IMR-90 (cell line): ENCODE results near the gene FRMD1. TPM values are rescaled to one million over a fixed set of nuclear protein-coding genes. Genes with fewer than 3 reads are reported as not detected.

Experiments used
- ATAC-seq: fragments of 200-7000 bp; cut with Tn5 transposase; 2 replicates; pipeline ENCODE4 v1.9.1; 2020; ENCODE audit warnings: low read depth, mild to moderate bottlenecking, moderate library complexity
- BruUV-seq: library from RNA; stranded (reverse); fragments of 400-500 nt; replicated peaks from 2 replicates; lab custom pipeline; 2021; lab: Mats Ljungman, UMichigan
- CTCF ChIA-PET: fragments of 300-600 bp; formaldehyde crosslinking; extraction: SDS; loops from one replicate; lab custom pipeline; 2021; ENCODE audit warnings: antibody characterized with exemption; lab: Yijun Ruan, JAX
- POLR2A ChIA-PET: fragments of 300-600 bp; sonication (Branson Sonifier 250); formaldehyde crosslinking; loops from one replicate; lab custom pipeline; 2022; ENCODE audit warnings: antibody characterized with exemption; ENCODE audit not compliant: unreplicated experiment; lab: Charles Lee
- DNase-seq: peaks from one replicate; pipeline ENCODE4 v3.0.0; 2013
- H2AFZ ChIP-seq: replicated peaks from 2 replicates; pipeline ENCODE3; 2013; ENCODE audit warnings: low read length, mild to moderate bottlenecking; ENCODE audit not compliant: poor library complexity
- H2AK5ac ChIP-seq: 2 replicates; pipeline ENCODE4 v1.6.1; 2013; ENCODE audit warnings: low read depth, low read length, inconsistent platforms
- H2AK9ac ChIP-seq: replicated peaks from 2 replicates; pipeline ENCODE3; 2013; ENCODE audit warnings: mild to moderate bottlenecking, low read depth, low read length, moderate library complexity; ENCODE audit not compliant: poor library complexity
- H2BK120ac ChIP-seq: 2 replicates; pipeline ENCODE4 v1.6.1; 2013; ENCODE audit warnings: low read depth, low read length, inconsistent platforms
- H2BK15ac ChIP-seq: 3 replicates; pipeline ENCODE4 v1.6.1; 2013; ENCODE audit warnings: low read depth, low read length, inconsistent platforms
- H2BK20ac ChIP-seq: 2 replicates; pipeline ENCODE4 v1.6.1; 2013; ENCODE audit warnings: low read depth, mild to moderate bottlenecking, inconsistent platforms, low read length, moderate library complexity
- H2BK5ac ChIP-seq: 2 replicates; pipeline ENCODE4 v1.6.1; 2013; ENCODE audit warnings: mild to moderate bottlenecking, low read depth, low read length, inconsistent platforms; ENCODE audit not compliant: poor library complexity, severe bottlenecking
- H3K14ac ChIP-seq: replicated peaks from 2 replicates; pipeline ENCODE4 v1.6.1; 2013; ENCODE audit warnings: low read depth, low read length, inconsistent platforms
- H3K18ac ChIP-seq: 2 replicates; pipeline ENCODE4 v1.6.1; 2013; ENCODE audit warnings: low read depth, low read length, control low read depth
- H3K23ac ChIP-seq: 2 replicates; pipeline ENCODE4 v1.6.1; 2013; ENCODE audit warnings: low read depth, low read length, inconsistent platforms
- H3K27ac ChIP-seq: 2 replicates; pipeline ENCODE4 v1.5.1; 2013; ENCODE audit warnings: mild to moderate bottlenecking, control low read depth, low read length; ENCODE audit not compliant: insufficient read depth
- H3K27me3 ChIP-seq: 2 replicates; pipeline ENCODE4 v1.6.1; 2013; ENCODE audit warnings: low read length; ENCODE audit not compliant: control insufficient read depth, insufficient read depth
- H3K36me3 ChIP-seq: 2 replicates; pipeline ENCODE4 v1.6.1; 2013; ENCODE audit warnings: low read length, mixed read lengths; ENCODE audit not compliant: control insufficient read depth, insufficient read depth
- H3K4ac ChIP-seq: 2 replicates; pipeline ENCODE4 v1.6.1; 2013; ENCODE audit warnings: low read depth, low read length, inconsistent platforms
- H3K4me1 ChIP-seq: 2 replicates; pipeline ENCODE4 v1.6.1; 2013; ENCODE audit warnings: low read length, mixed read lengths; ENCODE audit not compliant: control insufficient read depth, insufficient read depth
- H3K4me2 ChIP-seq: 2 replicates; pipeline ENCODE4 v1.6.1; 2013; ENCODE audit warnings: low read depth, mild to moderate bottlenecking, control low read depth, low read length, moderate library complexity
- H3K4me3 ChIP-seq: 2 replicates; pipeline ENCODE4 v1.5.1; 2013; ENCODE audit warnings: low read depth, mild to moderate bottlenecking, control low read depth, low read length, moderate library complexity; ENCODE audit not compliant: insufficient read depth
- H3K56ac ChIP-seq: 2 replicates; pipeline ENCODE4 v1.6.1; 2013; ENCODE audit warnings: low read length, inconsistent platforms; ENCODE audit not compliant: insufficient read depth; ENCODE audit errors: extremely low read depth
- H3K79me1 ChIP-seq, 2 experiments: 2 replicates each; pipeline ENCODE4 v1.6.1; 2013; ENCODE audit warnings: low read length in 2 of 2, inconsistent platforms in 1 of 2, low read depth in 1 of 2
- H3K9ac ChIP-seq: 2 replicates; pipeline ENCODE4 v1.6.1; 2013; ENCODE audit warnings: low read depth, low read length, control low read depth
- H3K9me1 ChIP-seq: 2 replicates; pipeline ENCODE4 v1.6.1; 2013; ENCODE audit warnings: low read length, inconsistent platforms; ENCODE audit not compliant: insufficient read depth
- H3K9me3 ChIP-seq: 2 replicates; pipeline ENCODE4 v1.6.1; 2013; ENCODE audit warnings: low read length; ENCODE audit not compliant: control insufficient read depth, insufficient read depth
- H4K20me1 ChIP-seq: 2 replicates; pipeline ENCODE4 v1.6.1; 2013; ENCODE audit warnings: low read length, inconsistent platforms; ENCODE audit not compliant: insufficient read depth
- H4K5ac ChIP-seq: 2 replicates; pipeline ENCODE4 v1.6.1; 2013; ENCODE audit warnings: mild to moderate bottlenecking, low read depth, low read length, control low read depth
- H4K8ac ChIP-seq, 2 experiments: 2 replicates each; pipeline ENCODE4 v1.6.1; 2013; ENCODE audit warnings: low read depth in 2 of 2, low read length in 2 of 2, control low read depth in 1 of 2, inconsistent platforms in 1 of 2
- H4K91ac ChIP-seq: 2 replicates; pipeline ENCODE4 v1.6.1; 2013; ENCODE audit warnings: low read depth, low read length, inconsistent platforms; ENCODE audit not compliant: insufficient read depth
- BHLHE40 ChIP-seq: fragments of 150-350 bp; IDR thresholded peaks from 2 replicates; pipeline ENCODE4 v1.6.1; 2016; ENCODE audit warnings: mild to moderate bottlenecking, low read depth, low read length
- CEBPB ChIP-seq: IDR thresholded peaks from 2 replicates; pipeline ENCODE4 v1.6.1; 2012; ENCODE audit warnings: low read depth, low read length, improper control_type of control experiment
- CHD1 ChIP-seq: IDR thresholded peaks from 2 replicates; pipeline ENCODE4 v1.6.1; 2012; ENCODE audit warnings: low read depth, low read length, improper control_type of control experiment
- FOS ChIP-seq: fragments of 150-350 bp; IDR thresholded peaks from 2 replicates; pipeline ENCODE4 v1.6.1; 2016; ENCODE audit warnings: low read depth, low read length
- MAFK ChIP-seq: IDR thresholded peaks from 2 replicates; pipeline ENCODE4 v1.6.1; 2012; ENCODE audit warnings: low read depth, low read length, improper control_type of control experiment
- MAZ ChIP-seq: IDR thresholded peaks from 2 replicates; pipeline ENCODE4 v1.6.1; 2012; ENCODE audit warnings: low read depth, mild to moderate bottlenecking, low read length, improper control_type of control experiment, moderate library complexity, borderline replicate concordance
- MXI1 ChIP-seq: IDR thresholded peaks from 2 replicates; pipeline ENCODE4 v1.6.1; 2012; ENCODE audit warnings: low read depth, mild to moderate bottlenecking, low read length, moderate library complexity, borderline replicate concordance
- NFE2L2 ChIP-seq: fragments of 150-350 bp; IDR thresholded peaks from 2 replicates; pipeline ENCODE4 v1.6.1; 2016; ENCODE audit warnings: low read depth, mild to moderate bottlenecking, low read length
- POLR2A ChIP-seq: IDR thresholded peaks from 2 replicates; pipeline ENCODE4 v1.6.1; 2012; ENCODE audit warnings: mild to moderate bottlenecking, low read depth, low read length
- RAD21 ChIP-seq: IDR thresholded peaks from 2 replicates; pipeline ENCODE4 v1.6.1; 2012; ENCODE audit warnings: low read length, improper control_type of control experiment
- RCOR1 ChIP-seq: IDR thresholded peaks from 2 replicates; pipeline ENCODE4 v1.6.1; 2012; ENCODE audit warnings: mild to moderate bottlenecking, low read length, improper control_type of control experiment; ENCODE audit not compliant: insufficient replicate concordance
- RFX5 ChIP-seq: IDR thresholded peaks from 2 replicates; pipeline ENCODE4 v1.8.0; 2012; ENCODE audit warnings: low read depth, mild to moderate bottlenecking, low read length, moderate library complexity
- SMC3 ChIP-seq: fragments of 150-350 bp; IDR thresholded peaks from 2 replicates; pipeline ENCODE4 v1.6.1; 2016; ENCODE audit warnings: low read depth, mild to moderate bottlenecking, antibody characterized with exemption, low read length, moderate library complexity
- WGBS, 2 experiments: methylation state at CpG; one replicate each; pipeline versions ENCODE4 v1.1.5 to v1.1.7; 2013; ENCODE audit warnings: missing lambda C conversion rate in 2 of 2; ENCODE audit not compliant: insufficient read length in 1 of 2; ENCODE audit errors: extremely low coverage in 2 of 2; 5-methylcytosine and 5-hydroxymethylcytosine counted together
- dilution Hi-C: fragments of 300-500 bp; cut with HindIII; formaldehyde crosslinking; loops from one replicate; pipeline ENCODE4 v1.14.3; 2018; ENCODE audit warnings: low sequenced_read_pairs; ENCODE audit not compliant: unreplicated experiment
- in situ Hi-C: fragments of 300-500 bp; cut with MboI; formaldehyde crosslinking; loops from 3 replicates; pipeline ENCODE4 v1.14.3; 2019; ENCODE audit warnings: low sequenced_read_pairs, inconsistent platforms, mixed read lengths
- intact Hi-C: fragments of 100-400 bp; cut with micrococcal nuclease; formaldehyde crosslinking; loops from 2 replicates; pipeline ENCODE4 v1.10.0; 2022
- polyA plus RNA-seq, 3 experiments: library from polyadenylated mRNA; depleted of rRNA; stranded (reverse); fragments of >200 nt; gene quantifications; 2 replicates each; pipeline ENCODE4 v1.2.3, GENCODE V29; 2012; ENCODE audit warnings: low replicate concordance in 1 of 3
- total RNA-seq: library from RNA; depleted of rRNA; stranded (reverse); fragments of >200 nt; gene quantifications from 2 replicates; pipeline ENCODE4 v1.2.3, GENCODE V29; 2012
- TF ChIP-seq, protein P1 (sequence below): conservative IDR thresholded peaks from 2 replicates; pipeline ENCODE4 v1.5.1; 2012; ENCODE audit warnings: mild to moderate bottlenecking, low read depth, low read length, improper control_type of control experiment
- TF ChIP-seq, protein P2 (sequence below): fragments of 150-350 bp; IDR thresholded peaks from 2 replicates; pipeline ENCODE4 v1.6.1; 2016; ENCODE audit warnings: low read depth, mild to moderate bottlenecking, low read length, moderate library complexity, borderline replicate concordance

The FRMD1 gene
- total and polyA plus RNA-seq, 2 of the 4 experiments (the other 2 are of a cell fraction) = not detected

DNA sequence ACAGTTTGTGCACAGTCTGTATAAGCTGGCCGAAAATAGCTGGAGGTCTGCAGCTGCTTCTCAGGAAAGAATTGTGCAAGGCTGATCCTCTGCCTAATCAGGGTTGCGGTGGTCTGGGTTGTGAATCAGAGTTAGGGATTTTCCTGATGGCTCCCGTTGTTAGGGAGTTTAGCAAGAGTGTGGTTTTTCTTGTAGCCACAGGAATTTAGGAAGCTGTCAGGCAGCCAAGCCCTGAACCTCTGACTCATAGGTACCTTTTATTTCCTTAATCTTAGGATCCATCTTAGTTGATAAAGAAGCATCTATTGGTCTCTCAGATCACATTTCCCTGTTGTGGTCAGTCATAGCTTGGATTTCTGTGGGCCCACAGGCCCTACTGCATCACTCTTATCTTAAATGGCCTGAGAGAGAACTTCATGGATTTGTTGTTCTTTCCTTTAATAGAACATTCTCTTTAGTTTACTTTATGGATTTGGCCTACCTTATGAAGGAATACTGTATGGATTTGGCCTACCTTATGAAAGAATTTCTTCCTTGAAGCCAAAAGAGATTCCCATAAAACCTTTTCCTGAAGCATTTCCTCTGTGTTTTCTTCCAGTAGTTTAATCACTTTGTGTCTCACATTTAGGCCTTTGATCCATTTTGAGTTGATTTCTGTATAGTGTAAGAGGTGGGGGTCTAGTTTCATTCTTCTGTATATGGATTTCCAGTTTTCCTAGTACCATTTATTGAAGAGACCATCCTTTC is 71.2 kb downstream of the FRMD1 start:
- ATAC-seq (peak; percentile 97), DNase-seq (peak; percentile 99)
- no peak overlapping the region for H3K27ac ChIP-seq
- no peak overlapping the region for H4K5ac ChIP-seq
- peak overlapping the region; percentile 66 for H2BK5ac ChIP-seq
- no peak overlapping the region for H2AK9ac ChIP-seq
- H2AFZ ChIP-seq = no peak overlapping the region
- H3K9ac ChIP-seq = no peak overlapping the region
- dilution Hi-C loops = no loop called here
- CTCF ChIA-PET = no interaction called here
- in situ Hi-C loops = no loop called here
- H3K4me3 ChIP-seq = no peak overlapping the region
- no peak overlapping the region for H3K23ac ChIP-seq
- peaks cover 5% of the 10 kb centered on the region for H3K27me3 ChIP-seq
- no peak overlapping the region for H3K56ac ChIP-seq
- no peak overlapping the region for H3K4ac ChIP-seq
- no peak overlapping the region for H3K4me2 ChIP-seq
- no CpG with 5 or more reads among the region's 3 CpGs for WGBS, 2 experiments
- H3K9me3 ChIP-seq = peaks cover 10% of the 10 kb centered on the region
- no peak overlapping the region for H3K18ac ChIP-seq
- BruUV-seq = no TSS peak
- 0 out of 2 replicates have a peak, but pooled peaks cover 3% of the 10 kb centered on the region for H3K9me1 ChIP-seq
- no peaks in the 10 kb centered on the region for H3K79me1 ChIP-seq
- no peak overlapping the region for H2AK5ac ChIP-seq
- POLR2A ChIA-PET = no interaction called here
- H3K14ac ChIP-seq = no peak overlapping the region
- H4K20me1 ChIP-seq = no peaks in the 10 kb centered on the region
- H2BK20ac ChIP-seq = no peak overlapping the region; the same call in 1 of the 2 replicates
- H4K91ac ChIP-seq = no peak overlapping the region
- no peaks in the 10 kb centered on the region for H3K4me1 ChIP-seq
- H4K8ac ChIP-seq = no peak overlapping the region
- intact Hi-C loops = loop anchor here (2.0 kb wide), 1 partner anchor 81 kb away; no protein-coding TSS in a partner anchor
- no peak overlapping the region for H2BK15ac ChIP-seq
- no peak overlapping the region for H2BK120ac ChIP-seq
- no peaks in the 10 kb centered on the region for H3K36me3 ChIP-seq
- peak; percentile 87 for TF ChIP-seq RFX5
- no peak for TF ChIP-seq MXI1
- no peak for TF ChIP-seq CHD1
- peak; percentile 99 for TF ChIP-seq CEBPB
- TF ChIP-seq MAZ = 0 out of 2 replicates have a peak, but pooled peaks have one; percentile 9
- TF ChIP-seq BHLHE40 = peak; percentile 32; the same call in 1 of the 2 replicates
- peak; percentile 71 for TF ChIP-seq RCOR1
- no peak for TF ChIP-seq NFE2L2
- no peak for TF ChIP-seq SMC3
- TF ChIP-seq, protein P1, sequence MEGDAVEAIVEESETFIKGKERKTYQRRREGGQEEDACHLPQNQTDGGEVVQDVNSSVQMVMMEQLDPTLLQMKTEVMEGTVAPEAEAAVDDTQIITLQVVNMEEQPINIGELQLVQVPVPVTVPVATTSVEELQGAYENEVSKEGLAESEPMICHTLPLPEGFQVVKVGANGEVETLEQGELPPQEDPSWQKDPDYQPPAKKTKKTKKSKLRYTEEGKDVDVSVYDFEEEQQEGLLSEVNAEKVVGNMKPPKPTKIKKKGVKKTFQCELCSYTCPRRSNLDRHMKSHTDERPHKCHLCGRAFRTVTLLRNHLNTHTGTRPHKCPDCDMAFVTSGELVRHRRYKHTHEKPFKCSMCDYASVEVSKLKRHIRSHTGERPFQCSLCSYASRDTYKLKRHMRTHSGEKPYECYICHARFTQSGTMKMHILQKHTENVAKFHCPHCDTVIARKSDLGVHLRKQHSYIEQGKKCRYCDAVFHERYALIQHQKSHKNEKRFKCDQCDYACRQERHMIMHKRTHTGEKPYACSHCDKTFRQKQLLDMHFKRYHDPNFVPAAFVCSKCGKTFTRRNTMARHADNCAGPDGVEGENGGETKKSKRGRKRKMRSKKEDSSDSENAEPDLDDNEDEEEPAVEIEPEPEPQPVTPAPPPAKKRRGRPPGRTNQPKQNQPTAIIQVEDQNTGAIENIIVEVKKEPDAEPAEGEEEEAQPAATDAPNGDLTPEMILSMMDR = no peak
- no peak for TF ChIP-seq POLR2A
- TF ChIP-seq MAFK = 0 out of 2 replicates have a peak, but pooled peaks have one; percentile 15
- TF ChIP-seq FOS = peak; percentile 95
- TF ChIP-seq, protein P2, sequence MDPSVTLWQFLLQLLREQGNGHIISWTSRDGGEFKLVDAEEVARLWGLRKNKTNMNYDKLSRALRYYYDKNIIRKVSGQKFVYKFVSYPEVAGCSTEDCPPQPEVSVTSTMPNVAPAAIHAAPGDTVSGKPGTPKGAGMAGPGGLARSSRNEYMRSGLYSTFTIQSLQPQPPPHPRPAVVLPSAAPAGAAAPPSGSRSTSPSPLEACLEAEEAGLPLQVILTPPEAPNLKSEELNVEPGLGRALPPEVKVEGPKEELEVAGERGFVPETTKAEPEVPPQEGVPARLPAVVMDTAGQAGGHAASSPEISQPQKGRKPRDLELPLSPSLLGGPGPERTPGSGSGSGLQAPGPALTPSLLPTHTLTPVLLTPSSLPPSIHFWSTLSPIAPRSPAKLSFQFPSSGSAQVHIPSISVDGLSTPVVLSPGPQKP = no peak
- TF ChIP-seq RAD21 = 0 out of 2 replicates have a peak, but pooled peaks have one; percentile 10
